ENCODE data around the gene ARRDC2.

ARRDC2 gene

GRCh38 chr19:18046059-18046718 lies 38.2 kb downstream of the ARRDC2 start:
- H3K36me3 Mint-ChIP-seq (ENCODE audit: low read depth) = no peaks in the 10 kb centered on the region
- peak overlapping the region; percentile 90 for H3K27ac Mint-ChIP-seq
- peaks cover 42% of the 10 kb centered on the region for H3K4me1 Mint-ChIP-seq (ENCODE audit: low read depth)
- peaks cover 3% of the 10 kb centered on the region for H3K9me3 Mint-ChIP-seq
- H3K27me3 Mint-ChIP-seq (ENCODE audit: low read depth) = peaks cover 3% of the 10 kb centered on the region
- H3K4me3 Mint-ChIP-seq = peak overlapping the region; percentile 85
- DNase-seq (ENCODE audit: low spot score) = peak; percentile 17

DNA sequence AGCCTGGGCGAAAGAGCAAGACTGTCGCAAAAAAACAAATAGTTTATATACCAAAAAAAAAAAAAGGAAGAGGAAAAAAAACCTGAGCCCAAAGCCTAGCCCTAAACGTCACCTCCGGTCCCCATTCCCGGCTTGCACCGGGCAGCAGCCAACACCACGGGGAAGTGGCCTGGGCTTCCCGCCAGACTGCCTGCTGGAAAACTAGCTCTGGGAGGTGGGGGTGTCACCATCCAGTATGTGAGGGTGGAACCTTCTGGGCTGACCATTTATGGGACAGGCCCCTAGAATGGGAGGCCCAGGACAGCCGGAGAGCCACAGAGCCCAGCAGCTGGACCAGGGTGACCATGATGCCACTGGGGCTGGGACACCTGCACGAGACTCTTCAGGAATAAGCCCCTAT lies 41.4 kb downstream of the ARRDC2 start:
- DNase-seq (ENCODE audit: low spot score) = no peak
- no peak overlapping the region for H3K4me3 Mint-ChIP-seq
- H3K27ac Mint-ChIP-seq = no peak overlapping the region
- H3K36me3 Mint-ChIP-seq (ENCODE audit: low read depth) = no peaks in the 10 kb centered on the region
- no peaks in the 10 kb centered on the region for H3K9me3 Mint-ChIP-seq
- no peaks in the 10 kb centered on the region for H3K27me3 Mint-ChIP-seq (ENCODE audit: low read depth)
- H3K4me1 Mint-ChIP-seq (ENCODE audit: low read depth) = peaks cover 37% of the 10 kb centered on the region

GRCh38 chr19:18051887-18052286 lies 43.9 kb downstream of the ARRDC2 start:
- Mint-ChIP-seq H3K27me3 (ENCODE audit: low read depth) (no peaks in the 10 kb centered on the region), H3K27ac (no peak overlapping the region), H3K36me3 (ENCODE audit: low read depth) (no peaks in the 10 kb centered on the region), H3K9me3 (no peaks in the 10 kb centered on the region), H3K4me3 (no peak overlapping the region), H3K4me1 (ENCODE audit: low read depth) (peaks cover 17% of the 10 kb centered on the region)
- no peak for DNase-seq (ENCODE audit: low spot score)

DNA sequence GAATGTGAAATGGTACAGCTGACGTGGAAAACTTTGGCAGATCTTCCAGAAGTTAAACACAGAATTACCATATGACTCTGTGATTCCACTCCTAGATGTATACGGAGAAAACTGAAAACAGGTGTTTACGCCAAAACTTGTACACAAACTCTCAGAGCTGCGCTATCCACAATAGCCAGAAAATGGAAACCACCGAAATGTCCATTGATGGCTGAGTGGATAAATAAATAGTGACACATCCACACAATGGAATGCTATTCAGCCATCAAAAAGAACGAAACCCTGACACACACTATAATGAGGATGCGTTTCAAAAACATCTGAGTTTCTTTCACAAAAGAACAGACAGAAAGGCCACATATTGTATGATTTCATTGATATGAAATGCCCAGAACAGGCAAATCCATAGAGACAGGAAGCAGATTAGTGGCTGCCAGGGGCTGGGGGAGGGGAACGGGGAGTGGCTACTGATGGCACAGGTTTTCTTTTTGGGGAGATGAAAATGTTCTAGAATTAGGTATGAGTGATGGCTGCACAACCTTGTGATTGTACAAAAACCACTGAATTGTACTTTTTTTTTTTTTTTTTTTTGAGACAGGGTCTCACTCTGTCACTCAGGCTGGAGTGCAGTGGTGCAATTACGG lies 45.7 kb downstream of the ARRDC2 start:
- Mint-ChIP-seq H3K36me3 (ENCODE audit: low read depth) (peaks cover 4% of the 10 kb centered on the region), H3K4me1 (ENCODE audit: low read depth) (peaks cover 26% of the 10 kb centered on the region), H3K9me3 (no peaks in the 10 kb centered on the region), H3K27me3 (ENCODE audit: low read depth) (no peaks in the 10 kb centered on the region), H3K27ac (no peak overlapping the region), H3K4me3 (no peak overlapping the region)
- DNase-seq (ENCODE audit: low spot score) = no peak

GRCh38 chr19:18055967-18056366 lies 48.0 kb downstream of the ARRDC2 start:
- peaks cover 17% of the 10 kb centered on the region for H3K4me1 Mint-ChIP-seq (ENCODE audit: low read depth)
- no peak for DNase-seq (ENCODE audit: low spot score)
- H3K27ac Mint-ChIP-seq = no peak overlapping the region
- H3K4me3 Mint-ChIP-seq = no peak overlapping the region
- no peaks in the 10 kb centered on the region for H3K27me3 Mint-ChIP-seq (ENCODE audit: low read depth)
- no peaks in the 10 kb centered on the region for H3K9me3 Mint-ChIP-seq
- H3K36me3 Mint-ChIP-seq (ENCODE audit: low read depth) = peaks cover 21% of the 10 kb centered on the region

DNA sequence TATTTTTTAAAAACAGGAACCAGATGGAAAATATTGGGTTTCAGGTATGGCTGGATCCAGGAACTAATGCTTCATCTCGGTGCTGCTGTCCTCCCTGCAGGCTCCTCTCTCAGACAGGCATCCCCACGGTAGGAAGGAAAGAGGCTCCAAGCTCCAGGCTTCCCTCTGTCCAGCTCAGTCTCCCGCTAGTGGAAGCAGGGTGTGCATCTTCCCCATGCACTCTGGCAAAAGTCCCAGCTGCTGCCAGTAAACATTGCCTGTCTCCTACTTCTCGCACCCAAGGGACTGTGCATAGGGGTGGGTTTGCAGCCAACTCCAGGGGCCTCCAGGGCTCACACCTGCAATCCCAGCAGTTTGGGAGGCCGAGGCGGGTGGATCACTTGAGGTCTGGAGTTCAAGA lies 49.6 kb downstream of the ARRDC2 start:
- Mint-ChIP-seq H3K27me3 (ENCODE audit: low read depth) (no peaks in the 10 kb centered on the region), H3K27ac (peak overlapping the region; percentile 20), H3K9me3 (no peaks in the 10 kb centered on the region), H3K4me1 (ENCODE audit: low read depth) (peaks cover 13% of the 10 kb centered on the region), H3K36me3 (ENCODE audit: low read depth) (peaks cover 25% of the 10 kb centered on the region), H3K4me3 (no peak overlapping the region)
- DNase-seq (ENCODE audit: low spot score) = no peak

- Mint-ChIP-seq H3K27ac (peak overlapping the region; percentile 79), H3K36me3 (ENCODE audit: low read depth) (peaks cover 27% of the 10 kb centered on the region), H3K4me1 (ENCODE audit: low read depth) (peaks cover 13% of the 10 kb centered on the region), H3K9me3 (no peaks in the 10 kb centered on the region), H3K4me3 (peak overlapping the region; percentile 40), H3K27me3 (ENCODE audit: low read depth) (no peaks in the 10 kb centered on the region)
- peak; percentile 71 for DNase-seq (ENCODE audit: low spot score)
Measured at GRCh38 chr19:18058208-18059009, 50.4 kb downstream of the ARRDC2 start.

DNA sequence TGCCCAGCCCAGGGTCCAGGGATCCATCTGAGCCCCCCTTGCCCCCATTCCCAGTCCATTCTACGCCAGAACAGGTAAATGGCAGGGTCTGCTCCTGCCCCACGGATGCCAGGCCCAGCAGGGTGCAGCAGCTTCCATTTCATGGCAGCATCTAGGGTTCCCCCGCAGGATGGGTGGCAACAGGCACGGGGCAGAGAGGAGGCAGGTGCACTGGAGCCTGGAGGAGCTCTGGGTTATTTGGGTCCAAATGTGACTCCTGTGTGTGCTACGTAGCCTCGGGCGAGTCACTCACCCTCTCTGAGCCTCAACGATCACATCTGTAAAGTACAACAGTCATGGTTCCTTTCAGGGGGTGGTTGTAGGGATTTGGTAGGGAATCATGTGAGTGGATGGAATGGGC lies 51.3 kb downstream of the ARRDC2 start:
- peaks cover 31% of the 10 kb centered on the region for H3K36me3 Mint-ChIP-seq (ENCODE audit: low read depth)
- H3K4me1 Mint-ChIP-seq (ENCODE audit: low read depth) = peaks cover 9% of the 10 kb centered on the region
- H3K9me3 Mint-ChIP-seq = no peaks in the 10 kb centered on the region
- H3K27me3 Mint-ChIP-seq (ENCODE audit: low read depth) = no peaks in the 10 kb centered on the region
- no peak overlapping the region for H3K4me3 Mint-ChIP-seq
- no peak for DNase-seq (ENCODE audit: low spot score)
- no peak overlapping the region for H3K27ac Mint-ChIP-seq

GRCh38 chr19:18059902-18060301 lies 51.9 kb downstream of the ARRDC2 start:
- no peaks in the 10 kb centered on the region for H3K27me3 Mint-ChIP-seq (ENCODE audit: low read depth)
- no peaks in the 10 kb centered on the region for H3K9me3 Mint-ChIP-seq
- no peak for DNase-seq (ENCODE audit: low spot score)
- H3K36me3 Mint-ChIP-seq (ENCODE audit: low read depth) = peaks cover 35% of the 10 kb centered on the region
- H3K27ac Mint-ChIP-seq = no peak overlapping the region
- no peak overlapping the region for H3K4me3 Mint-ChIP-seq
- H3K4me1 Mint-ChIP-seq (ENCODE audit: low read depth) = peaks cover 9% of the 10 kb centered on the region

DNA sequence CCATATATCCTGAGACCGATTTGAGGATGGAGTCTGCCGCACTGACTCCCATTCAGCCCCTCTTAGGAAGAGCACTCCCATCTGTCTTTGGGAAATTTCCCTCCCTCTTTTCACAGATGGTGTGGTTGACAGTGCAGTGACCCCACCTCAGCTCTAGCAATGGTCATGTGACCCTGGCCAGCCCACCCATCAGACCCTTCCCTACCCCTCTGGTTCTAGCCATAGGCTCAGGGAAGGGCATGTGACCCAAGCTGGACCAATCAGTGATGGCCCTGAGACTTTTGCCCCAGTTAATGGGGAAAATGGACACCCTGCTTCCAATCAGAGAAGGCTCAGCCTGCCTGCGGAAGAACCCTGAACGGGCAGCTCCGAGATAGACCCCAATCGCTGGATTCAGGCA lies 52.5 kb downstream of the ARRDC2 start:
- H3K4me3 Mint-ChIP-seq = no peak overlapping the region

DNA sequence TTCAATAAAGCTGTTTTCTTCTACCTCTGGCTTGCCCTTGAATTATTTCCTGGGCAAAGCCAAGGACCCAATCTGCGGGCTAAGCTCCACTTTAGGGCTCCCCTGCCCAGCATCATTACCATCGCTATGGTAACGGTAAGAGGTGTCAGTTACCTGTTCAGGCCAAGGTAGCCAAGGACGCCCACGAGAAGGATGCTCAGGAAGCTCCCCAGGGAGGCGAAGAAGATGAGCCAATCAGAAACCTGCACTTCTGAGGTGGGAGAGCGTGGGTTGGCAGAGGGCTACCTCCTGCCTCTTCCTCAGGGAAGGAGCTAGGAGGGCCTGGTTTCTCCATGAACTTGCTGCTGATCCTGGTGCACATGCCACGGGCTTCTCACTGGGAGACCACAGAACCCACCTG lies 54.1 kb downstream of the ARRDC2 start:
- Mint-ChIP-seq H3K27ac (no peak overlapping the region), H3K9me3 (no peaks in the 10 kb centered on the region), H3K4me1 (ENCODE audit: low read depth) (peaks cover 9% of the 10 kb centered on the region), H3K4me3 (no peak overlapping the region), H3K27me3 (ENCODE audit: low read depth) (no peaks in the 10 kb centered on the region), H3K36me3 (ENCODE audit: low read depth) (peaks cover 44% of the 10 kb centered on the region)
- no peak for DNase-seq (ENCODE audit: low spot score)

More for the DNA sequence above, 52.5 kb downstream of the ARRDC2 start:
- H3K27ac Mint-ChIP-seq = no peak overlapping the region
- H3K4me1 Mint-ChIP-seq (ENCODE audit: low read depth) = peaks cover 9% of the 10 kb centered on the region
- H3K9me3 Mint-ChIP-seq = no peaks in the 10 kb centered on the region
- H3K27me3 Mint-ChIP-seq (ENCODE audit: low read depth) = no peaks in the 10 kb centered on the region
- peaks cover 40% of the 10 kb centered on the region for H3K36me3 Mint-ChIP-seq (ENCODE audit: low read depth)
- DNase-seq (ENCODE audit: low spot score) = no peak

DNA sequence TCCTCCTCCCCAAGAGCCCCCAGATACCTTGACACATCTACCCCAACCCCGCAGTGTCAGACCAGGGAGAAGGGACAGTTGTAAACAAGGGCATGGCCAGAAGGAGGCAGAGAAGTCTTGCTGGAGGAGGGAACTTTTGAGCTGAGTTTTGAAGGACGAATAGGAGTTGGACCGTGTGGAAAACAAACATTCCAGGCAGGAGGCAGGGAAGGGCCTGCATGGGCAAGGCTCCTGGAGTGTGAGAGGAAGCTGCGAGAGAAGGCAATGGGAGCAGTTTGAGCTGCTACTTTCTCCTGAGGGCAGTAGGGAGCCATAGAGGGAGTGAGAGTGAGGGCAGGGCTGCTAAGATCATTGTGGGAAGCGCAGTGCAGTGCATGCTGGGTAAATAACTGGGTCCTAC lies 55.5 kb downstream of the ARRDC2 start:
- H3K9me3 Mint-ChIP-seq = no peaks in the 10 kb centered on the region
- no peak for DNase-seq (ENCODE audit: low spot score)
- H3K4me1 Mint-ChIP-seq (ENCODE audit: low read depth) = peaks cover 2% of the 10 kb centered on the region
- peaks cover 45% of the 10 kb centered on the region for H3K36me3 Mint-ChIP-seq (ENCODE audit: low read depth)
- no peak overlapping the region for H3K27ac Mint-ChIP-seq
- H3K4me3 Mint-ChIP-seq = no peak overlapping the region
- H3K27me3 Mint-ChIP-seq (ENCODE audit: low read depth) = no peaks in the 10 kb centered on the region
